Natural killer cell (primary cell): ENCODE data around the gene HRK. TPM values are rescaled to one million over a fixed set of nuclear protein-coding genes. Genes with fewer than 3 reads are reported as not detected.

Experiments used
- ATAC-seq, 3 donors: fragments of 150-1000 bp in 2 of 3; fragments of 200-7000 bp in 1 of 3; cut with Tn5 transposase; 1 replicate in 1 of 3; 2 replicates in 2 of 3; pipeline ENCODE4 v1.10.0; 2021; ENCODE audit warnings: mild to moderate bottlenecking in 2 of 3, moderate library complexity in 2 of 3
- DNase-seq, 2 donors: peaks; one replicate each; pipeline versions ENCODE4 v3.0.0 to v3.0.0-alpha.2; 2013 to 2021; ENCODE audit warnings: mixed read lengths in 1 of 2
- H3K27ac ChIP-seq: one replicate; pipeline ENCODE4 v1.5.1; 2013; ENCODE audit warnings: mild to moderate bottlenecking, low read length
- H3K27me3 ChIP-seq: one replicate; pipeline ENCODE4 v1.6.1; 2013; ENCODE audit warnings: low read length; ENCODE audit not compliant: control insufficient read depth, insufficient read depth
- H3K36me3 ChIP-seq: one replicate; pipeline ENCODE4 v1.6.1; 2013; ENCODE audit warnings: low read length; ENCODE audit not compliant: control insufficient read depth, insufficient read depth
- H3K4me1 ChIP-seq: one replicate; pipeline ENCODE4 v1.6.1; 2013; ENCODE audit warnings: low read length; ENCODE audit not compliant: control insufficient read depth, insufficient read depth
- H3K4me3 ChIP-seq: one replicate; pipeline ENCODE4 v1.5.1; 2013; ENCODE audit warnings: low read length
- H3K9me3 ChIP-seq: one replicate; pipeline ENCODE4 v1.6.1; 2013; ENCODE audit warnings: low read length; ENCODE audit not compliant: control insufficient read depth, insufficient read depth
- H3K27ac Mint-ChIP-seq, 2 donors: one replicate each; pipeline ENCODE4 v1.8.0; 2022; ENCODE audit warnings: mild to moderate bottlenecking in 2 of 2, mixed read lengths in 2 of 2, moderate library complexity in 1 of 2
- H3K27me3 Mint-ChIP-seq, 2 donors: one replicate each; pipeline ENCODE4 v1.8.0; 2022; ENCODE audit warnings: low read depth in 2 of 2, mixed read lengths in 2 of 2
- H3K36me3 Mint-ChIP-seq: one replicate; pipeline ENCODE4 v1.8.0; 2022; ENCODE audit warnings: mixed read lengths
- H3K4me1 Mint-ChIP-seq, 2 donors: one replicate each; pipeline ENCODE4 v1.8.0; 2022; ENCODE audit warnings: mixed read lengths in 2 of 2
- H3K4me3 Mint-ChIP-seq: one replicate; pipeline ENCODE4 v1.8.0; 2022; ENCODE audit warnings: mild to moderate bottlenecking, moderate library complexity, mixed read lengths
- H3K9me3 Mint-ChIP-seq, 2 donors: one replicate each; pipeline ENCODE4 v1.8.0; 2022; ENCODE audit warnings: mixed read lengths in 2 of 2
- CTCF ChIP-seq: fragments of 200-600 bp; IDR thresholded peaks from one replicate; pipeline ENCODE4 v1.8.0; 2022; ENCODE audit warnings: antibody characterized with exemption
- WGBS: methylation state at CpG from one replicate; pipeline ENCODE4 v1.1.7; 2013; ENCODE audit warnings: missing lambda C conversion rate; ENCODE audit not compliant: insufficient coverage; 5-methylcytosine and 5-hydroxymethylcytosine counted together
- intact Hi-C: fragments of 100-400 bp; cut with micrococcal nuclease; formaldehyde crosslinking; loops from one replicate; pipeline ENCODE4 v1.14.2; 2022
- total RNA-seq, 4 donors: library from RNA; stranded (reverse); fragments of 120-200 nt in 1 of 4; gene quantifications; one replicate each; pipeline versions ENCODE4 v1.2.3 to v1.2.4, GENCODE V29; 2013 to 2022

Gene HRK
- total RNA-seq, 3 donors from 2014 or later (not counting 1 experiment from before 2014, with no cell fraction given) = 0.15 TPM; not detected in 2

- Histone ChIP-seq H3K9me3 (no peaks in the 10 kb centered on the region), H3K27me3 (no peaks in the 10 kb centered on the region), H3K36me3 (no peaks in the 10 kb centered on the region), H3K4me1 (no peaks in the 10 kb centered on the region), H3K4me3 (no peak overlapping the region), H3K27ac (no peak overlapping the region)
- TF ChIP-seq CTCF = no peak
- Mint-ChIP-seq H3K4me1 (no peaks in the 10 kb centered on the region), H3K27me3 (peaks cover 13 to 19% of the 10 kb centered on the region in 2 donors), H3K27ac (no peak overlapping the region), H3K9me3 (no peaks in the 10 kb centered on the region), H3K36me3 (no peaks in the 10 kb centered on the region), H3K4me3 (no peak overlapping the region)
- DNase-seq (no peak), ATAC-seq (no peak)
- intact Hi-C loops = no loop called here
- WGBS = 89% methylated on average over 13 of the region's 13 CpGs
Measured at GRCh38 chr12:116864371-116865160, 16.7 kb downstream of the HRK start.

- 52% methylated on average over 6 of the region's 6 CpGs for WGBS
- no peaks in the 10 kb centered on the region for H3K4me1 Mint-ChIP-seq
- H3K27ac Mint-ChIP-seq = no peak overlapping the region
- Histone ChIP-seq H3K4me3 (no peak overlapping the region), H3K36me3 (no peaks in the 10 kb centered on the region), H3K27me3 (no peaks in the 10 kb centered on the region), H3K9me3 (no peaks in the 10 kb centered on the region), H3K4me1 (no peaks in the 10 kb centered on the region), H3K27ac (no peak overlapping the region)
- H3K27me3 Mint-ChIP-seq = peaks cover 18 to 28% of the 10 kb centered on the region in 2 donors
- H3K9me3 Mint-ChIP-seq = no peaks in the 10 kb centered on the region
- peak in 1 of 2 donors; percentile 21 for DNase-seq
- no peak overlapping the region for H3K4me3 Mint-ChIP-seq
- ATAC-seq = peak in 1 of 3 donors; percentile 40
- peak; percentile 26 for TF ChIP-seq CTCF
- intact Hi-C loops = no loop called here
- H3K36me3 Mint-ChIP-seq = no peaks in the 10 kb centered on the region
Measured at GRCh38 chr12:116863275-116863767, 17.9 kb downstream of the HRK start.

GRCh38 chr12:116862167-116862566, 19.1 kb downstream of the HRK start:
- H3K36me3 ChIP-seq = no peaks in the 10 kb centered on the region
- TF ChIP-seq CTCF = no peak
- no peak overlapping the region for H3K27ac ChIP-seq
- H3K9me3 ChIP-seq = no peaks in the 10 kb centered on the region
- no peaks in the 10 kb centered on the region for H3K9me3 Mint-ChIP-seq
- H3K36me3 Mint-ChIP-seq = no peaks in the 10 kb centered on the region
- H3K4me1 Mint-ChIP-seq = no peaks in the 10 kb centered on the region
- no peak overlapping the region for H3K4me3 Mint-ChIP-seq
- H3K27ac Mint-ChIP-seq = no peak overlapping the region
- 90% methylated on average over 4 of the region's 4 CpGs for WGBS
- H3K27me3 Mint-ChIP-seq = peaks cover 27 to 39% of the 10 kb centered on the region in 2 donors
- no peak overlapping the region for H3K4me3 ChIP-seq
- DNase-seq (no peak), ATAC-seq (no peak)
- intact Hi-C loops = no loop called here
- no peaks in the 10 kb centered on the region for H3K4me1 ChIP-seq
- H3K27me3 ChIP-seq = no peaks in the 10 kb centered on the region
